ENCODE data around the gene IGHMBP2. TPM values are rescaled to one million over a fixed set of nuclear protein-coding genes. Genes with fewer than 3 reads are reported as not detected.

IGHMBP2 gene
- total and polyA plus RNA-seq, 2 of the 8 experiments (the other 6 are each of a cell fraction or from before 2014, with no cell fraction given) = 8.4 to 17.6 TPM

DNA sequence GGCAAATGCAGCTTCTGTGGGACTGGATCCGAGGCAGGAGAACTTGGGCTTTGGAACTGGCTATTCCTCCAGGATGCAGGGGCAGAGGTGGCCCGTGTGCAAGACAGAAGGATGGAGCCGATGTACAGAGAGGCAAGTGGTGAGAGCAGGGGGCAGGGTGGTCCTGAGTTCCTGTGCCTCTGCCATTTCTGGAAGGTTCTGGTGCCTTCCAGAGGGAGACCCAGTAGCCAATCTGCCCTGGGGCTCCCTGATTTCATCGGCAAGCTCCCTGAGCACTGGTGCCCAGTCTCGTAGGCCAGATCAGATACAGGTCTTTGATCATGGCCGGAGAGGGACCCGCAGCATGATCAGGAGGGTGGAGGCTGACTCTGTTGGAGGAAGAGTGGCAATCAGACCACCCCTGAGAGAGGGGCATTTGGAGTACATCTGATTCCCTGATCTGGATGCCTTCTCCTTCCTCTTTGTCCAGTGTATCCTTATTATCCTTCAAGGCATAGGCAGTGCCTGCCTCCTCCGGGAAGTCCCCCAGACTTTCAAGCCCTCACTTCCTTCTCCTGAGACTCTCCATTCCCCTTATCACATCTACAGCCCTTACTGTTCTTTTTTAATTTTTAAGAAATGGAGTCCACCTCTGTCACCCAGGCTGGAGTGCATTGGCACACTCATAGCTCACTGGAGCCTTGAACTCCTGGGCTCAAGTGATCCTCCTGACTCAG lies 67.4 kb downstream of the IGHMBP2 start:
- CTCF ChIA-PET (ENCODE audit: partially characterized antibody) = no interaction called here
- no peak overlapping the region for H4K5ac ChIP-seq (ENCODE audit: insufficient read length, low read depth, low read length)
- WGBS, 2 experiments (ENCODE audit: extremely low coverage in 1 of 2, insufficient coverage in 1 of 2, insufficient read length in 1 of 2, insufficient replicate concordance in 2 of 2, low coverage in 1 of 2, low lambda C conversion rate in 2 of 2, missing lambda C conversion rate in 1 of 2) = 89% methylated on average over 8 of the region's 8 CpGs; no CpG with 5 or more reads in 1 of the 2 experiments
- H3K4ac ChIP-seq (replicated peaks; ENCODE audit: insufficient read length, low read depth, low read length) = no peak overlapping the region
- no peak overlapping the region for H3K56ac ChIP-seq (replicated peaks; ENCODE audit: insufficient read length, low read depth, low read length)
- H3K18ac ChIP-seq (ENCODE audit: extremely low read depth, low read length) = no peak overlapping the region
- H3K4me3 ChIP-seq (ENCODE audit: extremely low read depth in 1 of 4, insufficient read depth in 2 of 4, low read depth in 3 of 4, low read length in 4 of 4) = no peak overlapping the region
- POLR2A ChIA-PET (ENCODE audit: partially characterized antibody) = no interaction called here
- no peak overlapping the region for H3K27ac ChIP-seq (ENCODE audit: low read depth, low read length)
- TF ChIP-seq FOSL1 (IDR thresholded peaks at IDR 0.05; ENCODE audit: insufficient read depth, low read depth, low read length) (no peak), NRF1 (IDR thresholded peaks at IDR 0.05; ENCODE audit: low read depth, low read length) (no peak), KDM4A (IDR thresholded peaks at IDR 0.05; ENCODE audit: low read depth, low read length, severe bottlenecking) (no peak), YY1 (IDR thresholded peaks at IDR 0.05; ENCODE audit: low read depth, low read length) (no peak), SIRT6 (IDR thresholded peaks at IDR 0.05; ENCODE audit: low read length) (no peak), GABPA (IDR thresholded peaks at IDR 0.05; ENCODE audit: borderline replicate concordance, insufficient read depth, low read length) (no peak), RBBP5 (IDR thresholded peaks at IDR 0.05; ENCODE audit: borderline replicate concordance, low read depth, low read length) (no peak), KDM5A (IDR thresholded peaks at IDR 0.05; ENCODE audit: low read length) (no peak), TEAD4 (IDR thresholded peaks at IDR 0.05; ENCODE audit: low read depth, low read length) (no peak)
- TF ChIP-seq, protein P1, sequence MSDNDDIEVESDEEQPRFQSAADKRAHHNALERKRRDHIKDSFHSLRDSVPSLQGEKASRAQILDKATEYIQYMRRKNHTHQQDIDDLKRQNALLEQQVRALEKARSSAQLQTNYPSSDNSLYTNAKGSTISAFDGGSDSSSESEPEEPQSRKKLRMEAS (IDR thresholded peaks at IDR 0.05) = no peak
- TF ChIP-seq, protein P2, sequence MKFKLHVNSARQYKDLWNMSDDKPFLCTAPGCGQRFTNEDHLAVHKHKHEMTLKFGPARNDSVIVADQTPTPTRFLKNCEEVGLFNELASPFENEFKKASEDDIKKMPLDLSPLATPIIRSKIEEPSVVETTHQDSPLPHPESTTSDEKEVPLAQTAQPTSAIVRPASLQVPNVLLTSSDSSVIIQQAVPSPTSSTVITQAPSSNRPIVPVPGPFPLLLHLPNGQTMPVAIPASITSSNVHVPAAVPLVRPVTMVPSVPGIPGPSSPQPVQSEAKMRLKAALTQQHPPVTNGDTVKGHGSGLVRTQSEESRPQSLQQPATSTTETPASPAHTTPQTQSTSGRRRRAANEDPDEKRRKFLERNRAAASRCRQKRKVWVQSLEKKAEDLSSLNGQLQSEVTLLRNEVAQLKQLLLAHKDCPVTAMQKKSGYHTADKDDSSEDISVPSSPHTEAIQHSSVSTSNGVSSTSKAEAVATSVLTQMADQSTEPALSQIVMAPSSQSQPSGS (IDR thresholded peaks at IDR 0.05; ENCODE audit: low read length) = no peak
- H4K8ac ChIP-seq (ENCODE audit: extremely low read depth, insufficient read depth, low read length) = peak overlapping the region; percentile 14; the same call in 1 of the 2 replicates
- H4K91ac ChIP-seq (replicated peaks; ENCODE audit: insufficient read length, low read length) = no peak overlapping the region
- H3K23me2 ChIP-seq (ENCODE audit: low read depth, low read length) = no peaks in the 10 kb centered on the region
- H2BK15ac ChIP-seq (ENCODE audit: low read length) = no peak overlapping the region
- no peak for FAIRE-seq
- H3K4me1 ChIP-seq (replicated peaks in 1 of 4; ENCODE audit: control insufficient read depth in 3 of 4, insufficient read depth in 4 of 4, low read length in 3 of 4) = no peaks in the 10 kb centered on the region
- H3K23ac ChIP-seq (ENCODE audit: insufficient read length) = no peak overlapping the region
- H2BK20ac ChIP-seq (ENCODE audit: low read length) = no peak overlapping the region
- H3K79me2 ChIP-seq (ENCODE audit: control insufficient read depth in 1 of 2, insufficient read depth in 2 of 2, low read length in 2 of 2) = no peaks in the 10 kb centered on the region
- H3K27me3 ChIP-seq (replicated peaks in 1 of 4; ENCODE audit: control insufficient read depth in 3 of 4, extremely low read depth in 1 of 4, insufficient read depth in 3 of 4, low read length in 3 of 4) = no peaks in the 10 kb centered on the region; a peak in 1 of 7 replicates
- DNase-seq (ENCODE audit: low read depth in 1 of 2, low spot score in 2 of 2) = no peak
- H2BK120ac ChIP-seq (replicated peaks; ENCODE audit: low read depth, low read length) = no peak overlapping the region
- no peak overlapping the region for H2BK5ac ChIP-seq (ENCODE audit: low read depth, low read length)
- H2BK12ac ChIP-seq (ENCODE audit: low read depth, low read length) = no peak overlapping the region
- no peak overlapping the region for H3K14ac ChIP-seq (ENCODE audit: insufficient read length)
- no peak overlapping the region for H3K4me2 ChIP-seq (ENCODE audit: insufficient read depth in 1 of 2, low read depth in 2 of 2, low read length in 2 of 2)
- H2AFZ ChIP-seq (ENCODE audit: low read length) = no peak overlapping the region
- no peaks in the 10 kb centered on the region for H4K20me1 ChIP-seq (replicated peaks in 1 of 2; ENCODE audit: control insufficient read depth in 1 of 2, insufficient read depth in 2 of 2, low read length in 2 of 2)
- no peak overlapping the region for H2AK5ac ChIP-seq (ENCODE audit: low read depth, low read length)
- peaks cover 0 to 5% of the 10 kb centered on the region in 2 experiments; a peak in 1 of 4 replicates for H3K9me3 ChIP-seq (ENCODE audit: insufficient read depth in 2 of 2, low read depth in 1 of 2, low read length in 1 of 2)
- no peaks in the 10 kb centered on the region for H3K36me3 ChIP-seq (ENCODE audit: control insufficient read depth in 2 of 4, insufficient read depth in 4 of 4, low read length in 3 of 4)
- H3K9ac ChIP-seq (replicated peaks in 1 of 4; ENCODE audit: extremely low read depth in 1 of 4, low read depth in 3 of 4, low read length in 3 of 4) = no peak overlapping the region
- no peaks in the 10 kb centered on the region for H3K79me1 ChIP-seq (ENCODE audit: low read depth, low read length)

All from H1 (cell line).